ENCODE results near the gene GALNT2.

DNA sequence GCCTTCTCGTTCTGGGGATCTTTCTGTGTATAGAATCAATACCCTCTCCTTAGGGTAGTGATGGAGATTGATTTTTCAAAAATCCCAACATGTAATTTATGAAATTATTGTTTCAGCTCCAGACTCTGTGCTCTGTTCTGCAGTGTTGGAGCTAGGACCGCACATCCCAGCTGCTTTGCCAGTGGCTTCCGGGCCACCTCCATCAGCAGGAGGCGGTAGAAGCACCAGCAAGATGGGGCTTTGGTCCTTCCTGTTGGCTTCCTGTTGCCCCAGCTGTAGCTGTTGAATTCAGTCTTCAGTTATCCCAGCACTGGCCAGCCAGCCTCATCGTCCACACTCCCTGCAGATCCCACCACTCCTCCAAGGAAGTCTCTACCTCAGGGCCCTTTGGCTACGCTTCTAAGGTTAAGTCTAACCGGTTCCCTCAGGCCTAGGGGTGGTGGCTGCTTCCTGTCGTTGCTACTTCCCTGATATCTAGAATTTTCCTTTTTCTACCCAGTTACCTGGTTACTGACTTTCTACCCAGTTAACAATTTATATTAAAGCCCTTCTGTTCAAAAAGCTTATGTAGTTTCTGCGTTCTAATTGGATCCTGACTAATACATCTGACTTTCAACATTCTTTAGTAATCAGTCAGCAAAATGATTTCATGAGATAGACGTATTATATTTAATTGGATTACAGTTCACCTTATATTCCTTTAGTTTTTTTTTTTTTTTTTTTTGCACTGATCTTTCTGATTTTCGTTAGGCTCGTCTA, 24.6 kb downstream of the GALNT2 start:
- TF ChIP-seq, protein P1, sequence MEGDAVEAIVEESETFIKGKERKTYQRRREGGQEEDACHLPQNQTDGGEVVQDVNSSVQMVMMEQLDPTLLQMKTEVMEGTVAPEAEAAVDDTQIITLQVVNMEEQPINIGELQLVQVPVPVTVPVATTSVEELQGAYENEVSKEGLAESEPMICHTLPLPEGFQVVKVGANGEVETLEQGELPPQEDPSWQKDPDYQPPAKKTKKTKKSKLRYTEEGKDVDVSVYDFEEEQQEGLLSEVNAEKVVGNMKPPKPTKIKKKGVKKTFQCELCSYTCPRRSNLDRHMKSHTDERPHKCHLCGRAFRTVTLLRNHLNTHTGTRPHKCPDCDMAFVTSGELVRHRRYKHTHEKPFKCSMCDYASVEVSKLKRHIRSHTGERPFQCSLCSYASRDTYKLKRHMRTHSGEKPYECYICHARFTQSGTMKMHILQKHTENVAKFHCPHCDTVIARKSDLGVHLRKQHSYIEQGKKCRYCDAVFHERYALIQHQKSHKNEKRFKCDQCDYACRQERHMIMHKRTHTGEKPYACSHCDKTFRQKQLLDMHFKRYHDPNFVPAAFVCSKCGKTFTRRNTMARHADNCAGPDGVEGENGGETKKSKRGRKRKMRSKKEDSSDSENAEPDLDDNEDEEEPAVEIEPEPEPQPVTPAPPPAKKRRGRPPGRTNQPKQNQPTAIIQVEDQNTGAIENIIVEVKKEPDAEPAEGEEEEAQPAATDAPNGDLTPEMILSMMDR (IDR thresholded peaks at IDR 0.05): no peak
- TF ChIP-seq POLR2A (IDR thresholded peaks at IDR 0.05): no peak
